ENCODE results near the gene CAMK2G. TPM values are rescaled to one million over a fixed set of nuclear protein-coding genes. Genes with fewer than 3 reads are reported as not detected.

The CAMK2G gene
- total and polyA plus RNA-seq, 2 experiments from 2014 or later, result 30.6 to 34.1 TPM

- no peak overlapping the region for H3K4me3 ChIP-seq
- H3K27ac ChIP-seq (ENCODE audit: low read depth), result no peak overlapping the region
- no peak overlapping the region for H3K27ac Mint-ChIP-seq
- H3K4me2 ChIP-seq, result no peak overlapping the region
- TF ChIP-seq ZNF462 (CRISPR knock-in tag; IDR thresholded peaks at IDR 0.05), result no peak
- no peak for TF ChIP-seq JUNB (IDR thresholded peaks at IDR 0.05; ENCODE audit: unreplicated experiment)
- no peak for TF ChIP-seq EZH2 (IDR thresholded peaks at IDR 0.05; ENCODE audit: low read depth, unreplicated experiment)
- no peak for TF ChIP-seq ZNF331 (CRISPR knock-in tag; IDR thresholded peaks at IDR 0.05; ENCODE audit: low read depth)
- no peak for TF ChIP-seq REST (IDR thresholded peaks at IDR 0.05; ENCODE audit: unreplicated experiment)
- H3K9me3 Mint-ChIP-seq, result no peaks in the 10 kb centered on the region
- no peaks in the 10 kb centered on the region for H3K4me1 ChIP-seq (ENCODE audit: insufficient read depth)
- peaks cover 50% of the 10 kb centered on the region for H3K36me3 Mint-ChIP-seq (ENCODE audit: low read depth)
- DNase-seq (ENCODE audit: low spot score), result no peak
- no peaks in the 10 kb centered on the region; the same call in 1 of the 2 replicates for H4K20me1 ChIP-seq (replicated peaks; ENCODE audit: insufficient read depth)
- no peak for ATAC-seq
- H3F3A ChIP-seq (replicated peaks; ENCODE audit: low read depth), result no peaks in the 10 kb centered on the region
- no peak overlapping the region for H2AFZ ChIP-seq
- H3K27me3 ChIP-seq (ENCODE audit: insufficient read depth), result no peaks in the 10 kb centered on the region
- no peaks in the 10 kb centered on the region for H3K79me2 ChIP-seq (replicated peaks; ENCODE audit: insufficient read depth)
- peaks cover 8% of the 10 kb centered on the region for H3K27me3 Mint-ChIP-seq (ENCODE audit: insufficient read depth, low read depth, poor library complexity)
- no peaks in the 10 kb centered on the region; the same call in 2 of the 3 replicates for H3K4me1 Mint-ChIP-seq
- H3K36me3 ChIP-seq (ENCODE audit: insufficient read depth), result peaks cover 3% of the 10 kb centered on the region; the same call in 1 of the 2 replicates
- no peaks in the 10 kb centered on the region for H3K9me2 ChIP-seq (ENCODE audit: insufficient read depth)
- H3K4me3 Mint-ChIP-seq, result no peak overlapping the region
These were observed 71.9 kb downstream of the CAMK2G start for GRCh38 chr10:73802276-73802991.

All from GM23338 (cell line).